Fibroblast of lung (primary cell): ENCODE data around the gene PHKG2. TPM values are rescaled to one million over a fixed set of nuclear protein-coding genes. Genes with fewer than 3 reads are reported as not detected.

Experiments
- DNase-seq, 2 donors: peaks; one replicate each; pipeline versions ENCODE4 v3.0.0 to v3.0.0-alpha.2; 2010; ENCODE audit warnings: low read depth in 2 of 2
- H2AFZ ChIP-seq: 2 replicates; pipeline ENCODE4 v1.5.1; 2012; ENCODE audit warnings: low read length, control low read depth, inconsistent platforms
- H3K27ac ChIP-seq: 2 replicates; pipeline ENCODE4 v1.5.1; 2011; ENCODE audit warnings: low read length, control low read depth; ENCODE audit not compliant: insufficient read depth
- H3K27me3 ChIP-seq: 2 replicates; pipeline ENCODE4 v1.5.1; 2011; ENCODE audit warnings: mild to moderate bottlenecking, low read length; ENCODE audit not compliant: control insufficient read depth, insufficient read depth
- H3K36me3 ChIP-seq: 2 replicates; pipeline ENCODE4 v1.5.1; 2011; ENCODE audit warnings: low read length; ENCODE audit not compliant: control insufficient read depth, insufficient read depth
- H3K4me1 ChIP-seq: 2 replicates; pipeline ENCODE4 v1.5.1; 2011; ENCODE audit warnings: low read length; ENCODE audit not compliant: control insufficient read depth, insufficient read depth; ENCODE audit errors: extremely low read depth
- H3K4me2 ChIP-seq: 2 replicates; pipeline ENCODE4 v1.5.1; 2011; ENCODE audit warnings: low read length, control low read depth; ENCODE audit not compliant: insufficient read depth; ENCODE audit errors: extremely low read depth
- H3K4me3 ChIP-seq, 4 experiments: fragments of 200-600 bp in 1 of 4; sonication (generic) in 1 of 4; replicated peaks in 1 of 4; 2 replicates each; pipeline ENCODE4 v1.5.1; 2011 to 2016; ENCODE audit warnings: low read length in 4 of 4, low read depth in 3 of 4, mild to moderate bottlenecking in 3 of 4, control low read depth in 2 of 4, inconsistent platforms in 1 of 4, mixed read lengths in 1 of 4; ENCODE audit not compliant: insufficient read depth in 1 of 4; ENCODE audit errors: control extremely low read depth in 1 of 4
- H3K79me2 ChIP-seq: 2 replicates; pipeline ENCODE4 v1.5.1; 2012; ENCODE audit warnings: mild to moderate bottlenecking, low read length, inconsistent platforms; ENCODE audit not compliant: control insufficient read depth, insufficient read depth
- H3K9ac ChIP-seq: 2 replicates; pipeline ENCODE4 v1.5.1; 2011; ENCODE audit warnings: mild to moderate bottlenecking, low read length, control low read depth; ENCODE audit not compliant: insufficient read depth
- H3K9me3 ChIP-seq: 2 replicates; pipeline ENCODE4 v1.5.1; 2012; ENCODE audit warnings: low read depth, low read length; ENCODE audit not compliant: control insufficient read depth, insufficient read depth
- H4K20me1 ChIP-seq: 2 replicates; pipeline ENCODE4 v1.5.1; 2011; ENCODE audit warnings: low read length; ENCODE audit not compliant: control insufficient read depth, insufficient read depth; ENCODE audit errors: extremely low read depth
- CTCF ChIP-seq, 2 donors: IDR thresholded peaks in 1 of 2; conservative IDR thresholded peaks in 1 of 2; 1 replicate in 1 of 2; 2 replicates in 1 of 2; pipeline ENCODE4 v1.5.1; 2011 to 2012; ENCODE audit warnings: low read length in 2 of 2, control low read depth in 1 of 2, inconsistent platforms in 1 of 2, low read depth in 1 of 2, mild to moderate bottlenecking in 1 of 2
- EZH2 ChIP-seq: IDR thresholded peaks from 2 replicates; pipeline ENCODE4 v1.5.1; 2012; ENCODE audit warnings: low read length, control low read depth, mild to moderate bottlenecking; ENCODE audit errors: missing control alignments
- polyA plus RNA-seq, 2 donors: library from polyadenylated mRNA; depleted of rRNA in 1 of 2; stranded (reverse) in 1 of 2; unstranded in 1 of 2; fragments of >200 nt; gene quantifications; 2 replicates each; pipeline ENCODE4 v1.2.1, GENCODE V29; 2011 to 2012; ENCODE audit warnings: missing spikeins in 1 of 2
- total RNA-seq: library from RNA; depleted of rRNA; stranded (reverse); fragments of >200 nt; gene quantifications from 2 replicates; pipeline ENCODE4 v1.2.1, GENCODE V29; 2014

The PHKG2 gene
- total and polyA plus RNA-seq, 2 donors (not counting 1 experiment from before 2014, with no cell fraction given): 15.4 to 19.4 TPM

DNA sequence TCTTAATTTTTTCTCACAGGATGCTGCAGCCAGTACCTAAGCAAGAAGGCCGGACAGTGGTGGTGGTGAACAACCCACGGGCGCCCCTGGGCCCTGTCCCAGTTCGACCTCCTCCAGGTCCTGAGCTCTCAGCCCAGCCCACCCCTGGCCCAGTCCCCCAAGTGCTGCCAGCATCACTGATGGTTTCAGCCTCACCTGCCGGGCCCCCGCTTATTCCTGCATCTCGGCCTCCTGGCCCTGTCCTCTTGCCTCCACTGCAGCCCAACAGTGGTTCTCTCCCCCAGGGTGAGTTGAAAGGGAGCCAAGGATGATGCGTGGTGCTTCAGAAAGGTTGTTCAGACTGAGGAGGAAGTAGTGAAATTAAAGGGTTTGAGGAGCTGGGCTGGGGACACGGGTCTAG lies 27.5 kb upstream of the PHKG2 start:
- Histone ChIP-seq H3K4me3 (no peak overlapping the region), H3K9me3 (no peaks in the 10 kb centered on the region), H3K36me3 (peaks cover 56% of the 10 kb centered on the region), H3K4me1 (peaks cover 4% of the 10 kb centered on the region), H3K4me2 (no peak overlapping the region), H3K27me3 (no peaks in the 10 kb centered on the region), H3K79me2 (peaks cover 18% of the 10 kb centered on the region), H4K20me1 (no peaks in the 10 kb centered on the region), H3K27ac (peak overlapping the region; percentile 28), H2AFZ (no peak overlapping the region), H3K9ac (no peak overlapping the region)
- no peak for DNase-seq
- TF ChIP-seq EZH2: no peak
- no peak for TF ChIP-seq CTCF (conservative IDR thresholded peaks at IDR 0.05 in 1 of 2, IDR thresholded peaks at IDR 0.05 in 1 of 2; ENCODE audit: low read depth in 1 of 2, low read length in 2 of 2)

DNA sequence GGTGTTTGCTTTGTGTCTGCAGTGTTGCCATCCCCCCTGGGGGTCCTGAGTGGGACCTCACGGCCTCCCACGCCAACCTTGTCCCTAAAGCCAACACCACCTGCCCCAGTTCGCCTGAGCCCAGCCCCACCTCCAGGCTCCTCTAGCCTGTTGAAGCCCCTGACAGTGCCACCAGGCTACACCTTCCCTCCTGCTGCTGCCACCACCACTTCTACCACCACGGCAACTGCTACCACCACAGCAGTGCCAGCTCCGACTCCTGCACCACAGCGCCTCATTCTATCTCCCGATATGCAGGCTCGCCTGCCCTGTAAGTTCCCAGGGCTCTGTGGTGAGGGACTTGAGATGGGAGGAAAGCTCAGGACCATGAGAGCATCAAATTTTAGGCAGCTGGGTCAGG lies 27.1 kb upstream of the PHKG2 start:
- H3K79me2 ChIP-seq: peaks cover 16% of the 10 kb centered on the region
- H3K9me3 ChIP-seq: no peaks in the 10 kb centered on the region
- no peak overlapping the region for H3K9ac ChIP-seq
- peaks cover 4% of the 10 kb centered on the region for H3K4me1 ChIP-seq
- no peak overlapping the region for H3K4me2 ChIP-seq
- TF ChIP-seq CTCF (conservative IDR thresholded peaks at IDR 0.05 in 1 of 2, IDR thresholded peaks at IDR 0.05 in 1 of 2; ENCODE audit: low read depth in 1 of 2, low read length in 2 of 2) (no peak), EZH2 (no peak)
- no peaks in the 10 kb centered on the region for H4K20me1 ChIP-seq
- no peaks in the 10 kb centered on the region for H3K27me3 ChIP-seq
- H3K27ac ChIP-seq: peak overlapping the region; percentile 28
- DNase-seq: no peak
- H2AFZ ChIP-seq: no peak overlapping the region
- H3K36me3 ChIP-seq: peaks cover 53% of the 10 kb centered on the region
- no peak overlapping the region for H3K4me3 ChIP-seq

DNA sequence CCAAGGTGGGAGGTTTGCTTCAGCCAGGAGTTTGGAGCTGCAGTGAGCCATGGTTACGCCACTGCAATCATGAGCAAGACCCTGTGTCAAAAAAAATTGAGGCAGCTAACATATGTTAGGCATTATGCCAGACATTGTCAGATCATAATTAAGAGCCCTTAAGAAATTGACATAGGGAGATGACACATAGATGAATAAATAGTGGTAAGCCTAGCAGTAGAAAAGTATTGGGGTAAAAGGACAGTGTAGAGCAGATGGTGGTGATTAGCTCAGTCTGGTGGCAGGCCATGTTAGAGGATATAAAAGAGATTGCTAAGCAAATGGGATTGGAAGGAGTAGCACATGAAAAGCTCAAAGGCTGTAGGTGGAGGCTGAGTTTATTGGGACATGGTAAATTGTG lies 26.6 kb upstream of the PHKG2 start:
- Histone ChIP-seq H3K27me3 (no peaks in the 10 kb centered on the region), H3K4me3 (no peak overlapping the region), H3K9me3 (no peaks in the 10 kb centered on the region), H3K79me2 (peaks cover 16% of the 10 kb centered on the region), H2AFZ (no peak overlapping the region), H3K4me2 (no peak overlapping the region), H3K4me1 (peaks cover 4% of the 10 kb centered on the region), H3K27ac (peak overlapping the region; percentile 28), H3K9ac (no peak overlapping the region), H3K36me3 (peaks cover 53% of the 10 kb centered on the region), H4K20me1 (no peaks in the 10 kb centered on the region)
- peak in 1 of 2 donors; percentile 19 for DNase-seq
- TF ChIP-seq EZH2 (no peak), CTCF (conservative IDR thresholded peaks at IDR 0.05 in 1 of 2, IDR thresholded peaks at IDR 0.05 in 1 of 2; ENCODE audit: low read depth in 1 of 2, low read length in 2 of 2) (no peak)
